Transverse colon (tissue), 4 donors: ENCODE results near the gene EIF4B.

Source experiments
- CTCF ChIP-seq, 5 experiments: fragments of 200-600 bp in 3 of 5; fragments of 450-650 bp in 2 of 5; sonication (generic) in 3 of 5; IDR thresholded peaks; 1 replicate in 2 of 5; 2 replicates in 3 of 5; pipeline ENCODE4 v1.5.1; 2016 to 2017; ENCODE audit warnings: antibody characterized with exemption in 5 of 5, inconsistent platforms in 3 of 5, mild to moderate bottlenecking in 2 of 5, moderate library complexity in 1 of 5
- EP300 ChIP-seq: sonication (generic); formaldehyde crosslinking; IDR thresholded peaks from one replicate; pipeline ENCODE4 v1.6.1; 2017; ENCODE audit warnings: antibody characterized with exemption, low read depth
- POLR2A ChIP-seq: fragments of 450-650 bp; IDR thresholded peaks from one replicate; pipeline ENCODE4 v1.6.1; 2016; ENCODE audit warnings: antibody characterized with exemption, mild to moderate bottlenecking, moderate library complexity
- POLR2AphosphoS5 ChIP-seq, 3 donors: sonication (generic); formaldehyde crosslinking; IDR thresholded peaks; one replicate each; pipeline ENCODE4 v1.6.1; 2016; ENCODE audit warnings: antibody characterized with exemption in 3 of 3

- no peak for TF ChIP-seq POLR2A
- TF ChIP-seq POLR2AphosphoS5 (IDR thresholded peaks at IDR 0.05) = no peak
- no peak for TF ChIP-seq CTCF (IDR thresholded peaks at IDR 0.05)
- no peak for TF ChIP-seq EP300
These were observed 50.0 kb downstream of the EIF4B start for GRCh38 chr12:53056296-53056695.
